ENCODE results near the gene LBHD2. TPM values are rescaled to one million over a fixed set of nuclear protein-coding genes. Genes with fewer than 3 reads are reported as not detected.

LBHD2 gene
- total and polyA plus RNA-seq, 2 experiments from 2014 or later, result not detected

DNA sequence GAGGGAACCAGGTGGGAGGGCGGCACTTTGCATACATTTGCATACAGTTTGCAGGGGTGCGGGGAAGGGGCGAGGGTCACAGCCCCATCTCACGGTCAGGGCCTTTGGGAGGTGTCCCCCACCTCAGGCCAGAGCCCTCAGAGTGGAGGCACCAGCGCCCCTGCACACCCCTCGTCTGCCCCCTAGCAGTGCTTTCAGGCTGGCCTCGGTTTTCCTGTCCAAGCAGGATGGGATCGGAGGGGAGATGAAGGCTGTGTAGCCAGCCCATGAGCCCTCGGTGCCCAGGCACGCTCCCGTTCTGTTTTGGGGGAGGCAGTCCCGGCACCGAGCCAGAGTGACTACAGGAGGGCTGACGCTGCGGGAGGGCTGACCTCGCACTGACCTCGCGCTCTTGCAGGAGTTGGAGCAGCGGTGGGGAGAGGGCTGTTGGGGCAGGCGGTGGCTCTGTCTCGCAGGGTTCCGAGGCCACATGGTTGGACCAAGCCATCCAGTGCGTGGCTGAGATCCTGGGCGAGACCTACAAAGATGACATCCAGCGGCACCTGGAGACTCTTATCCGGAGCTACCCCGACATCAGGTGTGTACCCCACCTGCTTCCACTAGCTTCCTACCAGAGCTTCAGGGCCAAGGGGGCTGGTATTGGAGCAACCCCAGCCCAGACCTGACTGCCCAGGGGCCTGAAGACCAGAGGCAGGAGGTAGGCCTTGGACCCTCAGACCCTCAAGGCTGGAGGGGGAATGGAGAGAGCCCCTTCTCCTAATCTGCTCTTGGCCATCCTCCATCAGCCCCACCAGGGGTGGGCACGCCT lies 24.1 kb downstream of the LBHD2 start (continued):
- TF ChIP-seq ZNF462 (CRISPR knock-in tag; IDR thresholded peaks at IDR 0.05), result no peak
- TF ChIP-seq STAT1 (IDR thresholded peaks at IDR 0.05; ENCODE audit: unreplicated experiment), result no peak
- no peak for TF ChIP-seq CTCF (conservative IDR thresholded peaks at IDR 0.05; ENCODE audit: low read depth in 2 of 2)
- no peak for TF ChIP-seq JUNB (IDR thresholded peaks at IDR 0.05; ENCODE audit: unreplicated experiment)
- no peak for TF ChIP-seq ZNF331 (CRISPR knock-in tag; IDR thresholded peaks at IDR 0.05; ENCODE audit: low read depth)
- no peak for TF ChIP-seq CREB1 (CRISPR knock-in tag; IDR thresholded peaks at IDR 0.05; ENCODE audit: low read depth)
- no peak for TF ChIP-seq ETS1 (IDR thresholded peaks at IDR 0.05)

All from GM23338 (cell line).